ENCODE measurements around the gene FARP2.
"Not testable (repeated sequence)": the region's sequence is repeated elsewhere in the genome, so short reads cannot be mapped to it uniquely, and the experiment has no call there.

FARP2 gene

DNA sequence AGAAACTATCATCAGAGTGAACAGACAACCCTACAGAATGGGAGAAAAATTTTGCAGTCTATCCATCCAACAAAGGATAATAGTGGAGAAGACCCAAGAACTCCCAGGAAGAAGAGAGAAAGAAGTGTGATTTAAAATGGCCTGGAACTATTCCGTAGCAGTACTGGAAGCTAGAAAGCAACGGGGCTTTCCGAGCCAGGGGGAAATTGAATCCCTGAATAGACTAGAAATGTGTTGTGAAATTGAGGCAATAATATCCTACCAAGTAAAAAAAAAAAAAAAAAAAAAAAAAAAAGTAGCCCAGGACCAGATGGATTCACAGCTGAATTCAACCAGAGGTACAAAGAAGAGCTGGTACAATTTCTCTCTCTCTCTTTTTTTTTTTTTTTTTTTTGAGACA lies 69.3 kb downstream of the FARP2 start:
- TF ChIP-seq, protein P1, sequence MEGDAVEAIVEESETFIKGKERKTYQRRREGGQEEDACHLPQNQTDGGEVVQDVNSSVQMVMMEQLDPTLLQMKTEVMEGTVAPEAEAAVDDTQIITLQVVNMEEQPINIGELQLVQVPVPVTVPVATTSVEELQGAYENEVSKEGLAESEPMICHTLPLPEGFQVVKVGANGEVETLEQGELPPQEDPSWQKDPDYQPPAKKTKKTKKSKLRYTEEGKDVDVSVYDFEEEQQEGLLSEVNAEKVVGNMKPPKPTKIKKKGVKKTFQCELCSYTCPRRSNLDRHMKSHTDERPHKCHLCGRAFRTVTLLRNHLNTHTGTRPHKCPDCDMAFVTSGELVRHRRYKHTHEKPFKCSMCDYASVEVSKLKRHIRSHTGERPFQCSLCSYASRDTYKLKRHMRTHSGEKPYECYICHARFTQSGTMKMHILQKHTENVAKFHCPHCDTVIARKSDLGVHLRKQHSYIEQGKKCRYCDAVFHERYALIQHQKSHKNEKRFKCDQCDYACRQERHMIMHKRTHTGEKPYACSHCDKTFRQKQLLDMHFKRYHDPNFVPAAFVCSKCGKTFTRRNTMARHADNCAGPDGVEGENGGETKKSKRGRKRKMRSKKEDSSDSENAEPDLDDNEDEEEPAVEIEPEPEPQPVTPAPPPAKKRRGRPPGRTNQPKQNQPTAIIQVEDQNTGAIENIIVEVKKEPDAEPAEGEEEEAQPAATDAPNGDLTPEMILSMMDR (IDR thresholded peaks at IDR 0.05; ENCODE audit: borderline replicate concordance, insufficient read depth, low read depth, low read length), result no peak
- no peak overlapping the region for H3K4me3 ChIP-seq (ENCODE audit: low read depth, low read length)

GRCh38 chr2:241430178-241430577 lies 74.1 kb downstream of the FARP2 start:
- TF ChIP-seq, protein P1 (IDR thresholded peaks at IDR 0.05; ENCODE audit: borderline replicate concordance, insufficient read depth, low read depth, low read length), result no peak
- no peak overlapping the region for H3K4me3 ChIP-seq (ENCODE audit: low read depth, low read length)

- no peak overlapping the region for H3K4me3 ChIP-seq (ENCODE audit: low read depth, low read length)
- TF ChIP-seq, protein P1 (IDR thresholded peaks at IDR 0.05; ENCODE audit: borderline replicate concordance, insufficient read depth, low read depth, low read length), result no peak
Observed at GRCh38 chr2:241432824-241433448, 76.9 kb downstream of the FARP2 start.

- TF ChIP-seq, protein P1 (IDR thresholded peaks at IDR 0.05; ENCODE audit: borderline replicate concordance, insufficient read depth, low read depth, low read length), result no peak
Observed at GRCh38 chr2:241437179-241437578, 81.1 kb downstream of the FARP2 start.

DNA sequence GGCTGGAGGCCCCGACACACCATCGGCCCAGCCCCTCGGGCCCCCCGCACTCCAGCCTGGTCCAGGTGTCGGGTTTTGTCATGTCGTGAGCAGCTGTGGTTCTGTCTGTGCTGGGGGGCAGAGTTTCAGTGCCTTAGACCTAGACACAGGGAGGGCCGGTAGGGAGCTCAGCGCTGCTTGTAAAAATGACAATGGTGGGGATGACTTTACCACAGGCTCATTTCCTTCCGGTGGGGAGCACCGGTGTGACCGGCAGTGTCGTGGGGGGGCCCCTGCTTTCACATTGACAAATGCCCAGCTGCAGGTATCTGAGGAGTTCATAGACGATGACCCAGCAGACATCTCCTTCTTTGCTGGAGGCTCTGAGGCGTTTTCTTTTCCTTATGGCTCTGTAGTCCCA lies 85.4 kb downstream of the FARP2 start:
- TF ChIP-seq, protein P1 (IDR thresholded peaks at IDR 0.05; ENCODE audit: borderline replicate concordance, insufficient read depth, low read depth, low read length), result no peak
- no peak overlapping the region for H3K4me3 ChIP-seq (ENCODE audit: low read depth, low read length)

More at GRCh38 chr2:241437179-241437578, 81.1 kb downstream of the FARP2 start:
- no peak overlapping the region for H3K4me3 ChIP-seq (ENCODE audit: low read depth, low read length)

DNA sequence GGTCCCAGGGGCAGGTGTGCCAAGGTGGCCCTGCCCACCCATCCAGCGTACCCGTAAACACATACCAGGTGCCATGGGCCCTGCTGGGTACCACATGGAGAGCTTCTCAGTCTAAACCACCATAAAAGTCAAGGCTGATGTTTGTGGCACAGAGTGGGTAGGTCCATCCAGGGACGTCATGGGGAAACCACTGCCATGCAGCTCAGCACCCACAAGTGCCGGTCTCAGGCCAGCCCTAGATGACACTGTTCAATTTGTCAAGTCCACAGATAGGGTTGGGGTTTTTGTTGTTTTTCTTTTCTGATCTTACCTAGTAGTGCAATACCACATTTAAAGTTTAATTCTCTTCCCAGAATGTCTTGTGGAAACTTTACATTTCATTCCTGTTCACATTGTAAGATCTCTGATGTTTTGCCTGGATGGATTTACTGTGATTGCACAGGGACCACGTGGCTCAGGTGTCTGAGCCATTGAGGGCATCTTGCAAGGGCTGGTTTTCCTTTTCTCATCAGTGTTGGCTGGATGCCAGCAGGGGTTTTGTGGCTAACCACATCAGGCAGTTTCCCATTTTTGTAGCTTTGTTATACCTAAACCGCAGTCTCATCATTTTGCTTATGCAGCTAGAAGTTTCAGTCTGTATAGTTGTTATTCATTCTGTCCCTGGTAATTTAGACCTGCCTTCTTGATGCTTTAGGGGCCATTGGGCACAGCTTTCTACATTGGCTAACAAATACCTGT lies 87.6 kb downstream of the FARP2 start:
- TF ChIP-seq, protein P1 (IDR thresholded peaks at IDR 0.05; ENCODE audit: borderline replicate concordance, insufficient read depth, low read depth, low read length), result no peak
- no peak overlapping the region for H3K4me3 ChIP-seq (ENCODE audit: low read depth, low read length)

DNA sequence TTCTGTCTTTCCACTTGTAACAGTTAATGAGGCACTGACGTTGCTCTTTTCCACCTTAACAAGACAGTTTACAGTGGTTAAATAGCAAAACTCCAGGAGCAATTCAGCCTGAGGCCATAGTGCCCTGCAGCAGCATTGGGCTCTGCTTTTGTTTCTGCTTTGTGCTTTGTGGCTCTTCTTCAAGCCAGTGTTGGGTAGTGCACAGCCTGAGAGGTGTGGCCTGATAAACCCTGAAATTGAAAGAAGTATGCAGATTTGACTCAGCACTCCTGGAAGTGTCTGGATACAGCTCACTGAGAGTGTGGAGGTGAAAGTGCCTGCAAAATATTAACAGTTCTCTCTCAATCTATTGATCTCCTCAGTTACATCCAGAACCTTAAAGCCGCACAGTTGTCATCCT lies 89.3 kb downstream of the FARP2 start:
- TF ChIP-seq, protein P1 (IDR thresholded peaks at IDR 0.05; ENCODE audit: borderline replicate concordance, insufficient read depth, low read depth, low read length), result no peak
- no peak overlapping the region for H3K4me3 ChIP-seq (ENCODE audit: low read depth, low read length)

DNA sequence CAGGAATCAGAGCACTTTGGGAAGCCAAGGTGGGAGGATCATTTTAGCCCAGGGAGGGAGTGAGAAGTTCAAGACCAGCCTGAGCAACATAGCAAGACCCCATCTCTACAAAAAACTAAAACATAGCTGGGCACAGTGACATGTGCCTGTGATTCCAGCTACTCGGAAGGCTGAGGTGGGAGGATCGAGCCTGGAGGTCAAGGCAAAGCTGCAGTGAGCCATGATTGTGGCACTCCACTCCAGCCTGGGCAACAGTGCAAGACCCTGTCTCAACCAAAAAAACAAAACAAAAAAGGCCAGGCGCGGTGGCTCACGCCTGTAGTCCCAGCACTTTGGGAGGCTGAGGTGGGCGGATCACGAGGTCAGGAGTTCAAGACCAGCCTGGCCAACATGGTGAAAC lies 94.0 kb downstream of the FARP2 start:
- not testable (repeated sequence) for H3K4me3 ChIP-seq (ENCODE audit: low read depth, low read length)

Data from GM12875 (cell line).